ENCODE results near the gene BCL2. TPM values are rescaled to one million over a fixed set of nuclear protein-coding genes. Genes with fewer than 3 reads are reported as not detected.

BCL2 gene
- total and polyA plus RNA-seq, 9 of the 15 experiments (the other 6 are each of a cell fraction or from before 2014, with no cell fraction given) = 0.10 to 1.1 (median 0.65) TPM

- in situ Hi-C loops (cut with MboI) = no loop called here
- DNase-seq (ENCODE audit: extremely low read depth in 1 of 4, low spot score in 3 of 4) (no peak), ATAC-seq (no peak), FAIRE-seq (no peak)
- H3K4me1 ChIP-seq (replicated peaks in 1 of 2; ENCODE audit: control insufficient read depth in 2 of 2, insufficient read depth in 2 of 2, low read length in 2 of 2) = no peaks in the 10 kb centered on the region
- no peaks in the 10 kb centered on the region for H3K36me3 ChIP-seq (ENCODE audit: control insufficient read depth, insufficient read depth, low read length)
- ChIA-PET CTCF (ENCODE audit: low intra/inter-chr PET ratio) (no interaction called here), POLR2A (no interaction called here)
- H3K79me2 ChIP-seq (ENCODE audit: control insufficient read depth, insufficient read depth, low read length) = no peaks in the 10 kb centered on the region
- BruUV-seq (replicated peaks) = no TSS peak
- H3K9me1 ChIP-seq (ENCODE audit: control insufficient read depth, insufficient read depth, low read length) = no peaks in the 10 kb centered on the region
- H3K9me3 ChIP-seq (replicated peaks; ENCODE audit: control insufficient read depth, insufficient read depth, low read depth, low read length) = no peaks in the 10 kb centered on the region
- no peak overlapping the region for H2AFZ ChIP-seq (ENCODE audit: low read depth, low read length)
- H3K27ac ChIP-seq (ENCODE audit: extremely low read depth, low read depth, low read length) = no peak overlapping the region
- no peak overlapping the region for H3K4me2 ChIP-seq (ENCODE audit: insufficient read depth, low read length)
- H3K27me3 ChIP-seq (ENCODE audit: control insufficient read depth in 2 of 2, insufficient read depth in 2 of 2, low read length in 2 of 2) = no peaks in the 10 kb centered on the region
- WGBS (ENCODE audit: insufficient coverage, low coverage, missing lambda C conversion rate) = 22% methylated on average over 13 of the region's 14 CpGs
- no peak overlapping the region for H3K4me3 ChIP-seq
- intact Hi-C loops (cut with micrococcal nuclease) = no loop called here
- H4K20me1 ChIP-seq (replicated peaks; ENCODE audit: control insufficient read depth, insufficient read depth, low read length) = no peaks in the 10 kb centered on the region
- H3K9ac ChIP-seq (ENCODE audit: insufficient read depth in 1 of 2, low read depth in 2 of 2, low read length in 2 of 2) = no peak overlapping the region
- no peak for TF ChIP-seq ELF2 (CRISPR knock-in tag; IDR thresholded peaks at IDR 0.05)
- no peak for TF ChIP-seq NR1H2 (CRISPR knock-in tag; IDR thresholded peaks at IDR 0.05)
- TF ChIP-seq RNF2 (IDR thresholded peaks at IDR 0.05) = no peak
- no peak for TF ChIP-seq RBBP5 (IDR thresholded peaks at IDR 0.05; ENCODE audit: borderline replicate concordance, insufficient read depth, low read length, poor library complexity, severe bottlenecking)
- TF ChIP-seq SOX6 (IDR thresholded peaks at IDR 0.05) = no peak
- no peak for TF ChIP-seq CBX2 (IDR thresholded peaks at IDR 0.05; ENCODE audit: insufficient read depth, low read length, poor library complexity, severe bottlenecking)
- TF ChIP-seq, protein P1, sequence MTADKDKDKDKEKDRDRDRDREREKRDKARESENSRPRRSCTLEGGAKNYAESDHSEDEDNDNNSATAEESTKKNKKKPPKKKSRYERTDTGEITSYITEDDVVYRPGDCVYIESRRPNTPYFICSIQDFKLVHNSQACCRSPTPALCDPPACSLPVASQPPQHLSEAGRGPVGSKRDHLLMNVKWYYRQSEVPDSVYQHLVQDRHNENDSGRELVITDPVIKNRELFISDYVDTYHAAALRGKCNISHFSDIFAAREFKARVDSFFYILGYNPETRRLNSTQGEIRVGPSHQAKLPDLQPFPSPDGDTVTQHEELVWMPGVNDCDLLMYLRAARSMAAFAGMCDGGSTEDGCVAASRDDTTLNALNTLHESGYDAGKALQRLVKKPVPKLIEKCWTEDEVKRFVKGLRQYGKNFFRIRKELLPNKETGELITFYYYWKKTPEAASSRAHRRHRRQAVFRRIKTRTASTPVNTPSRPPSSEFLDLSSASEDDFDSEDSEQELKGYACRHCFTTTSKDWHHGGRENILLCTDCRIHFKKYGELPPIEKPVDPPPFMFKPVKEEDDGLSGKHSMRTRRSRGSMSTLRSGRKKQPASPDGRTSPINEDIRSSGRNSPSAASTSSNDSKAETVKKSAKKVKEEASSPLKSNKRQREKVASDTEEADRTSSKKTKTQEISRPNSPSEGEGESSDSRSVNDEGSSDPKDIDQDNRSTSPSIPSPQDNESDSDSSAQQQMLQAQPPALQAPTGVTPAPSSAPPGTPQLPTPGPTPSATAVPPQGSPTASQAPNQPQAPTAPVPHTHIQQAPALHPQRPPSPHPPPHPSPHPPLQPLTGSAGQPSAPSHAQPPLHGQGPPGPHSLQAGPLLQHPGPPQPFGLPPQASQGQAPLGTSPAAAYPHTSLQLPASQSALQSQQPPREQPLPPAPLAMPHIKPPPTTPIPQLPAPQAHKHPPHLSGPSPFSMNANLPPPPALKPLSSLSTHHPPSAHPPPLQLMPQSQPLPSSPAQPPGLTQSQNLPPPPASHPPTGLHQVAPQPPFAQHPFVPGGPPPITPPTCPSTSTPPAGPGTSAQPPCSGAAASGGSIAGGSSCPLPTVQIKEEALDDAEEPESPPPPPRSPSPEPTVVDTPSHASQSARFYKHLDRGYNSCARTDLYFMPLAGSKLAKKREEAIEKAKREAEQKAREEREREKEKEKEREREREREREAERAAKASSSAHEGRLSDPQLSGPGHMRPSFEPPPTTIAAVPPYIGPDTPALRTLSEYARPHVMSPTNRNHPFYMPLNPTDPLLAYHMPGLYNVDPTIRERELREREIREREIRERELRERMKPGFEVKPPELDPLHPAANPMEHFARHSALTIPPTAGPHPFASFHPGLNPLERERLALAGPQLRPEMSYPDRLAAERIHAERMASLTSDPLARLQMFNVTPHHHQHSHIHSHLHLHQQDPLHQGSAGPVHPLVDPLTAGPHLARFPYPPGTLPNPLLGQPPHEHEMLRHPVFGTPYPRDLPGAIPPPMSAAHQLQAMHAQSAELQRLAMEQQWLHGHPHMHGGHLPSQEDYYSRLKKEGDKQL (CRISPR knock-in tag; IDR thresholded peaks at IDR 0.05; ENCODE audit: borderline replicate concordance) = no peak
- no peak for TF ChIP-seq STAT5B (CRISPR knock-in tag; IDR thresholded peaks at IDR 0.05)
- TF ChIP-seq CREB3 (tag; conservative IDR thresholded peaks at IDR 0.05; ENCODE audit: low read depth) = no peak
- no peak for TF ChIP-seq WHSC1 (IDR thresholded peaks at IDR 0.05; ENCODE audit: low read length)
- TF ChIP-seq, protein P2, sequence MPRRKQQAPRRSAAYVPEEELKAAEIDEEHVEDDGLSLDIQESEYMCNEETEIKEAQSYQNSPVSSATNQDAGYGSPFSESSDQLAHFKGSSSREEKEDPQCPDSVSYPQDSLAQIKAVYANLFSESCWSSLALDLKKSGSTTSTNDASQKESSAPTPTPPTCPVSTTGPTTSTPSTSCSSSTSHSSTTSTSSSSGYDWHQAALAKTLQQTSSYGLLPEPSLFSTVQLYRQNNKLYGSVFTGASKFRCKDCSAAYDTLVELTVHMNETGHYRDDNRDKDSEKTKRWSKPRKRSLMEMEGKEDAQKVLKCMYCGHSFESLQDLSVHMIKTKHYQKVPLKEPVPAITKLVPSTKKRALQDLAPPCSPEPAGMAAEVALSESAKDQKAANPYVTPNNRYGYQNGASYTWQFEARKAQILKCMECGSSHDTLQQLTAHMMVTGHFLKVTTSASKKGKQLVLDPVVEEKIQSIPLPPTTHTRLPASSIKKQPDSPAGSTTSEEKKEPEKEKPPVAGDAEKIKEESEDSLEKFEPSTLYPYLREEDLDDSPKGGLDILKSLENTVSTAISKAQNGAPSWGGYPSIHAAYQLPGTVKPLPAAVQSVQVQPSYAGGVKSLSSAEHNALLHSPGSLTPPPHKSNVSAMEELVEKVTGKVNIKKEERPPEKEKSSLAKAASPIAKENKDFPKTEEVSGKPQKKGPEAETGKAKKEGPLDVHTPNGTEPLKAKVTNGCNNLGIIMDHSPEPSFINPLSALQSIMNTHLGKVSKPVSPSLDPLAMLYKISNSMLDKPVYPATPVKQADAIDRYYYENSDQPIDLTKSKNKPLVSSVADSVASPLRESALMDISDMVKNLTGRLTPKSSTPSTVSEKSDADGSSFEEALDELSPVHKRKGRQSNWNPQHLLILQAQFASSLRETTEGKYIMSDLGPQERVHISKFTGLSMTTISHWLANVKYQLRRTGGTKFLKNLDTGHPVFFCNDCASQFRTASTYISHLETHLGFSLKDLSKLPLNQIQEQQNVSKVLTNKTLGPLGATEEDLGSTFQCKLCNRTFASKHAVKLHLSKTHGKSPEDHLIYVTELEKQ (CRISPR knock-in tag; IDR thresholded peaks at IDR 0.05) = no peak
These were observed 81.5 kb downstream of the BCL2 start for GRCh38 chr18:63237881-63238692.

All from K562 (cell line).